Natural killer cell (primary cell): Measurements from ENCODE around the gene CLK3. TPM values are rescaled to one million over a fixed set of nuclear protein-coding genes. Genes with fewer than 3 reads are reported as not detected.
"Not testable (repeated sequence)": the region's sequence is repeated elsewhere in the genome, so short reads cannot be mapped to it uniquely, and the experiment has no call there.

Experiments
- ATAC-seq, 3 donors: fragments of 150-1000 bp in 2 of 3; fragments of 200-7000 bp in 1 of 3; cut with Tn5 transposase; 1 replicate in 1 of 3; 2 replicates in 2 of 3; pipeline ENCODE4 v1.10.0; 2021; ENCODE audit warnings: mild to moderate bottlenecking in 2 of 3, moderate library complexity in 2 of 3
- DNase-seq, 2 donors: peaks; one replicate each; pipeline versions ENCODE4 v3.0.0 to v3.0.0-alpha.2; 2013 to 2021; ENCODE audit warnings: mixed read lengths in 1 of 2
- H3K27ac ChIP-seq: one replicate; pipeline ENCODE4 v1.5.1; 2013; ENCODE audit warnings: mild to moderate bottlenecking, low read length
- H3K27me3 ChIP-seq: one replicate; pipeline ENCODE4 v1.6.1; 2013; ENCODE audit warnings: low read length; ENCODE audit not compliant: control insufficient read depth, insufficient read depth
- H3K36me3 ChIP-seq: one replicate; pipeline ENCODE4 v1.6.1; 2013; ENCODE audit warnings: low read length; ENCODE audit not compliant: control insufficient read depth, insufficient read depth
- H3K4me1 ChIP-seq: one replicate; pipeline ENCODE4 v1.6.1; 2013; ENCODE audit warnings: low read length; ENCODE audit not compliant: control insufficient read depth, insufficient read depth
- H3K4me3 ChIP-seq: one replicate; pipeline ENCODE4 v1.5.1; 2013; ENCODE audit warnings: low read length
- H3K9me3 ChIP-seq: one replicate; pipeline ENCODE4 v1.6.1; 2013; ENCODE audit warnings: low read length; ENCODE audit not compliant: control insufficient read depth, insufficient read depth
- H3K27ac Mint-ChIP-seq, 2 donors: one replicate each; pipeline ENCODE4 v1.8.0; 2022; ENCODE audit warnings: mild to moderate bottlenecking in 2 of 2, mixed read lengths in 2 of 2, moderate library complexity in 1 of 2
- H3K27me3 Mint-ChIP-seq, 2 donors: one replicate each; pipeline ENCODE4 v1.8.0; 2022; ENCODE audit warnings: low read depth in 2 of 2, mixed read lengths in 2 of 2
- H3K36me3 Mint-ChIP-seq: one replicate; pipeline ENCODE4 v1.8.0; 2022; ENCODE audit warnings: mixed read lengths
- H3K4me1 Mint-ChIP-seq, 2 donors: one replicate each; pipeline ENCODE4 v1.8.0; 2022; ENCODE audit warnings: mixed read lengths in 2 of 2
- H3K4me3 Mint-ChIP-seq: one replicate; pipeline ENCODE4 v1.8.0; 2022; ENCODE audit warnings: mild to moderate bottlenecking, moderate library complexity, mixed read lengths
- H3K9me3 Mint-ChIP-seq, 2 donors: one replicate each; pipeline ENCODE4 v1.8.0; 2022; ENCODE audit warnings: mixed read lengths in 2 of 2
- CTCF ChIP-seq: fragments of 200-600 bp; IDR thresholded peaks from one replicate; pipeline ENCODE4 v1.8.0; 2022; ENCODE audit warnings: antibody characterized with exemption
- WGBS: methylation state at CpG from one replicate; pipeline ENCODE4 v1.1.7; 2013; ENCODE audit warnings: missing lambda C conversion rate; ENCODE audit not compliant: insufficient coverage; 5-methylcytosine and 5-hydroxymethylcytosine counted together
- intact Hi-C: fragments of 100-400 bp; cut with micrococcal nuclease; formaldehyde crosslinking; loops from one replicate; pipeline ENCODE4 v1.14.2; 2022
- total RNA-seq, 4 donors: library from RNA; stranded (reverse); fragments of 120-200 nt in 1 of 4; gene quantifications; one replicate each; pipeline versions ENCODE4 v1.2.3 to v1.2.4, GENCODE V29; 2013 to 2022

CLK3 gene
- total RNA-seq, 3 donors from 2014 or later (not counting 1 experiment from before 2014, with no cell fraction given), result 288 to 298 (median 293) TPM

- ATAC-seq (no peak), DNase-seq (no peak)
- peaks cover 13% of the 10 kb centered on the region for H3K4me1 ChIP-seq
- intact Hi-C loops, result no loop called here
- H3K36me3 ChIP-seq, result peaks cover 7% of the 10 kb centered on the region
- Mint-ChIP-seq H3K9me3 (no peaks in the 10 kb centered on the region), H3K4me3 (no peak overlapping the region), H3K27ac (no peak overlapping the region), H3K36me3 (no peaks in the 10 kb centered on the region), H3K4me1 (peaks cover 26 to 31% of the 10 kb centered on the region in 2 donors), H3K27me3 (no peaks in the 10 kb centered on the region)
- no peaks in the 10 kb centered on the region for H3K27me3 ChIP-seq
- TF ChIP-seq CTCF, result no peak
- H3K9me3 ChIP-seq, result no peaks in the 10 kb centered on the region
- H3K27ac ChIP-seq, result no peak overlapping the region
- 94% methylated on average over 6 of the region's 6 CpGs for WGBS
- H3K4me3 ChIP-seq, result no peak overlapping the region
These were observed 41.4 kb downstream of the CLK3 start for GRCh38 chr15:74656935-74657535.

DNA sequence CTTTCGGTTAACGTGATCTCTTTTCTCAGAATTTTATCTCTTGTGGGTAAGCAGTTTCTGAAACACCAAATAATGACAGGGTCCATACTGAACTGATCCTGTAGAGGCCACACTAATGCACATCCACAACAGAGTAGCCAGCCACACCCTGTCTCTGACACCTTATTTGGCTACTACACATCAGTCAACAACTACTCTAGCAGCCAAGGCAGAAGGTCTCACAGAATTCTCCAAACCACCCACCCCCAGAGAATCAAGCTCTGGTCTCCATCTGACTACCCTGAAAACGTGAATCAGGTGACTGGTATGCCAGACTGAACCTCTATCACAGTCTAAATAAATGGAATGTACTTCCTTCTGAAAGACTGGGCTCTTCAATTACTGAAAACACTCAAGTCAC is 42.2 kb downstream of the CLK3 start:
- H3K4me1 ChIP-seq, result peaks cover 13% of the 10 kb centered on the region
- DNase-seq, result no peak
- Mint-ChIP-seq H3K9me3 (no peaks in the 10 kb centered on the region), H3K36me3 (no peaks in the 10 kb centered on the region), H3K4me3 (no peak overlapping the region), H3K27ac (no peak overlapping the region), H3K27me3 (no peaks in the 10 kb centered on the region), H3K4me1 (peaks cover 26 to 31% of the 10 kb centered on the region in 2 donors)
- H3K27ac ChIP-seq, result no peak overlapping the region
- no peaks in the 10 kb centered on the region for H3K27me3 ChIP-seq
- peaks cover 5% of the 10 kb centered on the region for H3K36me3 ChIP-seq
- 87% methylated on average over 3 of the region's 3 CpGs for WGBS
- H3K4me3 ChIP-seq, result no peak overlapping the region
- TF ChIP-seq CTCF, result no peak
- no peak for ATAC-seq
- intact Hi-C loops, result no loop called here
- no peaks in the 10 kb centered on the region for H3K9me3 ChIP-seq

DNA sequence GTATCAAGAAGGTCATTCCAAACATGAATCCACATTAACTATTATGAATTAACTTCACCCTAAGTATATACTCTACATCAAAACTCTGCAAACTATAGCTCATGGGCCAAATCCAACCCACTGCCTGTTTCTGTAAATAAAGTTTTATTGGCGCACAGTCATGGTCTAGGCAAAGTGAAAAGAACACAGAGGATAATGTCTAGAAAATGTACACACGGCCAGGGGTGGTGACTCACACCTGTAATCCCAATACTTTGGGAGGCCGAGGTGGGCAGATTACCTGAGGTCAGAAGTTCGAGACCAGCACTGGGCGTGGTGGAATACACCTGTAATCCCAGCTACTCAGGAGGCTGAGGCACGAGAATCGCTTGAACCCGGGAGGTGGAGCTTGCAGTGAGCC is 45.6 kb downstream of the CLK3 start:
- H3K27me3 Mint-ChIP-seq, H3K27me3 ChIP-seq, DNase-seq, intact Hi-C loops, H3K4me3 ChIP-seq, H3K4me3 Mint-ChIP-seq, H3K27ac Mint-ChIP-seq, H3K36me3 Mint-ChIP-seq, H3K36me3 ChIP-seq, H3K4me1 ChIP-seq, H3K9me3 Mint-ChIP-seq, H3K27ac ChIP-seq, ATAC-seq, H3K9me3 ChIP-seq: not testable (repeated sequence)
- peaks cover 15 to 16% of the 10 kb centered on the region in 2 donors for H3K4me1 Mint-ChIP-seq
- WGBS, result 98% methylated on average over 8 of the region's 8 CpGs

DNA sequence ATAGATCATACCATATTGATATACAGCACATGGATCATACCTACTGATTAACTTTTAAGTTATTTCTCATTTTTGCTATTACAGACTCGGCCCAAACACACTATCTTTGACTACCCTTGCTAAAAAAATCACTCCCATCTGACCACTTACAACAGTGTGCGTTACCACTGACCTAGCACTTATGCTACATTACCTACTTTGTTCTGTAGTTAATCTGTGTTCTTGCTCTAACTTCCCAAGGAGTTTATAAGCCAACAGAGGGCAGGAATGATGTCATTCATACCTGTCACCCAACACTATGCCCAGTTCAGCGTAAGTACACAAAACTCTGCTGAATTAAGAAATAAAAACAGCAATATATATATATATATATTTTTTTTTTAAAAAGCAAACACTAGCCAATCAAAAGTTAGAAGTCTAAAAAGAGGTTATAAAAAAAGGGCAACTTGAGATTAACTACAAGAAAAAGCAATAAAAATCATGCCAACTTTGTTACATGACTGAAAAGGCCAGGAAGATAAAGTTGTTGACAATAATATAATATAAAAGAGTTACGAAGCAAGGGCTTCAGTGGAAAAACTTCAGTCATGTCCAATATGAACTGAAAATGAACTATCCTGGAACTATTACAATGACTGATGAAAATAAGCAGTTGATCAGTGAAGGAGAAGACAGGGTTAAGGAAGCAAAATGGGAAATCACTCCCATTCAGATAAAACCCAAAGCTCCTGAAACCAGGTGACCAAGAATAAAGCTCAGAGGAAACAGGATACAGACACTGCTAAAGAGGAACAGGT is 46.6 kb downstream of the CLK3 start:
- DNase-seq (no peak), ATAC-seq (no peak)
- no peak overlapping the region for H3K27ac Mint-ChIP-seq
- H3K4me3 Mint-ChIP-seq, result no peak overlapping the region
- Histone ChIP-seq H3K4me3 (no peak overlapping the region), H3K27me3 (no peaks in the 10 kb centered on the region), H3K36me3 (no peaks in the 10 kb centered on the region), H3K27ac (no peak overlapping the region), H3K9me3 (no peaks in the 10 kb centered on the region), H3K4me1 (no peaks in the 10 kb centered on the region)
- H3K36me3 Mint-ChIP-seq, result no peaks in the 10 kb centered on the region
- H3K27me3 Mint-ChIP-seq, result no peaks in the 10 kb centered on the region
- no peaks in the 10 kb centered on the region for H3K9me3 Mint-ChIP-seq
- H3K4me1 Mint-ChIP-seq, result peaks cover 15 to 16% of the 10 kb centered on the region in 2 donors
- no peak for TF ChIP-seq CTCF
- intact Hi-C loops, result no loop called here
- 93% methylated on average over 3 of the region's 4 CpGs for WGBS
